GM18511 (cell line): ENCODE results near the gene SRXN1.

ENCODE experiments used
- ATAC-seq: cut with Tn5 transposase; IDR thresholded peaks from one replicate; pipeline ENCODE4 v1.9.1; 2021; ENCODE audit warnings: mild to moderate bottlenecking, moderate library complexity; ENCODE audit not compliant: unreplicated experiment

Gene SRXN1

DNA sequence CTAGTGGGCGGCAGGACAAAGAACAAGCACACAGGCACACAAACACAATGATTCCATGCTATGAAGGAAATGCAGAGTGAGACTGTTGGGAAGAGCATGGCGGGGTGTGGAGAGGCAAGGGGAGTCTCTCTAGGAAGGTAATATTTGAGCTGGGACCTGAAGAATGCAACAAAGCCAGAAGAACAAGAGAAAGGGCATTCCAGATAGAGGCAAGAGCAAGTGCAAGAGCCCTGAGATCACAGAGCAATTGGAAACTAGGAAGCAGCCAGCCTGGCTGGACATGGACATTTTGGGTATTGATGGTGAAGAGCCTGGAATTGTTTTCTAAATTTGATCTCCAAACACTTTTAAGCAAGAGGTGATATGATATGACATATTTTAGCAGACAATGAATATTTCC lies 15.4 kb downstream of the SRXN1 start:
- no peak for ATAC-seq

DNA sequence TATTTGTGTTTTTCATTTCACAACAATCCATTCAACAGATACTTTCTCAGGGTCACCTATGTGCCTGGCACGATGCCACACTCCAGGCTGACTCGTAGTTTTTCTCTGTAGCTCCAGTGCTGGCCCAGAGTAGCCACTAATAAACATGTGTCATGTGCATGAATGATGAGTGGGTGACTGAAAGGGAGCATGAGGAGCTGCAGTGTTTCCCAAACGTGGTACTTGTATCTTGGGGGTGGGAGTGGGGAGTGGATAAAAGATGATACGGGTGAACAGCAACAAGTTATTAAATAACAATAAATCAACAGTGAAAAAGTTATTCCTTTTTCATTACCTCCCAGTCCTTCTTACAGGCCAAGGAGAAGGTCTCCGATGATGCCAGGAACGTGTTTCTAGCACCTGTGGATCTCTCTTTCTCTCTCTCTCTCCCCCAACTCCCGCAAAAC lies 17.1 kb downstream of the SRXN1 start:
- no peak for ATAC-seq

DNA sequence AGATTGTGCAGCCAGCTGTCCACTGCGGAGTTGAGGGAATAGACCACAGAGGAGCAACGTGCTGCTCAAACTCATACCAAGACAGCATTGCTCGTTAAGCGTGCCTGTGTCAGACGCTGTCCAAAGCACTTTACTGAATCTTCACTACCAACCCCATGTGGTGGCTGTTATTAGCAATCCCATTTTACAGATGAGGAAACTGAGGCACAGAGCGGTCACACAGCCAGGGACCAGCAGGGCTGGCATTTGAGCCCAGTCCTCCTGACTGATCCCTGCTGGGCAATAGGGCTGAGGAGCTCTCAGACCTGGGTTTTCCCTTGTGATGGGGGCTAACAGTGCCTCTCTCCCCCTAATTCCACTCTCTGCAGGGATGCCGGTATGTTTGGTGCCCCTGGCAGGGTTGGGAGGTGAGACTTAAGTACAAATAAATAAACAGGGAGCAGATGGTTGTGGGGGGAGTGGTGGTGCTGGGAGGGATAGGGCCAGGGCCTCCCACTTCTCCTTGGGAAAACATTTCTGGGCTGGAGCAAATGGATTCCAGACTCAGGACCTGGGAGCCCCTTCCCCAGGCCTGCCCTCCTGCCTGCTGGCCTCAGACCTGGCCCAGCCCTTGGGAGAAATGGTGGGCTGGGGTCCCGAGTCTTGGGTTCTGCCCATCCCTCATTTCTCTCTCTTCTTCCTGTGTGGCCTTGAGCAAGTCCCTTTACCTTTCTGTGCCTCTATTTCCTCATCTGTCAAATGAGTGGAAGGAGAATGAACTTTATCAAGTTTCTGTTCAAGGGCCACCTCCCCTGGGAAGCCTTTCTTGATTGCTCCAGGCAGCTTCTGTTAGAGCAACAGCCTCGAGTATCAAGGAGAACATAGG lies 17.7 kb downstream of the SRXN1 start:
- no peak for ATAC-seq

DNA sequence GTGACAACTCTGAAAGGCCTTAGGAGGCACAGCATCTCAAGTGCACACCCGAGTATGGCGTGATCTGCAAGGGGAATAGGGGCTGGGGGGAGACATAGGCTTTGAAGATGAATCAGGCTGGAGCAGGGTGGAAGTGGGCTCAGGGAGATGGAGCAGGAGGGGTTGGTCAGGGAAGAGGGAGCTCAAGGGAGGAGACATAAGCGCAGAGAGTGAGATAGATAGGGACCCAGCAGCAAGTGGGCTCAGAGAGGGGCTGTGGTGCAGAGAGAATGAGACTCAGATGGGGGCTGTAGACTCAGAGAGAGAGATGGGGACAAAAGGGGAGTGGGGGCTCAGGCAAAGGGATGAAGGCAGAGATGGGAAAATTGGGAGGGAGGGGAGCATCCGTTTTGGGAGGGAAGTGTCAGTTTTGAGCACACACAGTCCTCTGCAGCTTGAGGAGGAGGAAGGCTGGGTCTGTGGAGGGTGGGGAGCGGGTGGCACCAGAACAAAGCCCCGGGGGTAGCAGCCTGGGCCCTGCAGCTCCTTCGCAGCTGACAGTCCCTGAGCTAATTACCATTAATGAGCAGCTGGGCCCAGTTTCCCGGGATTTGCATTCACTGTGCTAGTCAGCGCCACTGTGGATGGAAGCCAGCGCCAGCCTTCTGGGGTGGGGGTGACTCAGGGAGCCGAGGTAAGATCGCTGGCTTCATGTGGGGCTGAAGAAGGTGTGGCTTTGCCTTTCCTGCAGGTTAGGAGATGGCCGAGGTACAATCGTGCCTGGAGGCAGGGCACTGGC lies 18.7 kb downstream of the SRXN1 start:
- no peak for ATAC-seq

DNA sequence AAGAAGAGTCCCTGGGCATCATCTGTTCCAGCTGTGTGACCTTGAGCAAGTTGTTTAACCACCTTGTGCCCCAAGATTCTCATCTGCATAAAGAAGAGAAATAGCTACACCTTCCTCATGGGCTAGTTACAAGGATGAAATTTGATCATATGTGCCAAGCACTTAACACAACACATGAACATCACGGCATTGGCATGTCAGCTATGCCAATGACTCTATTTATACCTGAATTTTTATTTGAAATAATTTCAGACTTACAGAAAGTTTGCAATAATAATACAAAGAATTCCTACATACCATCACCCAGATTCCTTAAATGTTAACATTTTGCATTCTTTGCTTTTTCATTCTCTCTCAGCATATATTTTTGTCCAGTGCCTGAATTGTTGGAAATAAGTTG lies 21.9 kb downstream of the SRXN1 start:
- no peak for ATAC-seq

DNA sequence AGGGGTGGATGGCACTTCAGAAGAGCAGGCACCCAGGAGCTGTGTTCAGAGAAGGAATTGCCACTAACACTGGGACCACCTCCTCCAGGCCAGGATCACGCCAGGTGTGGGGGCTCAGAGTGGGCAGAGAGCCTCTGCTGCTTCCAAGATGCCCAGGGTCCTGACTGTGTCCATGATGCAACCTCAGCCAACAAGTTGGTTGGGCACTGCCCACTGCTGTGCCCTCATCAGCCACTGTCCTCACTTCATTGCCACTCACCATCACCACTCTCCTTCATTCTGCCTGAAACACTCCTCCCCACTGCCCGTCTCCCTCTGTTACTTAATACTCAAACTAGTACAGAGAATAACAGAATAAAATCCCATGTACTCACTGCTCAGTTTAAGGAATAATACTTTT lies 26.4 kb downstream of the SRXN1 start:
- ATAC-seq, result no peak

DNA sequence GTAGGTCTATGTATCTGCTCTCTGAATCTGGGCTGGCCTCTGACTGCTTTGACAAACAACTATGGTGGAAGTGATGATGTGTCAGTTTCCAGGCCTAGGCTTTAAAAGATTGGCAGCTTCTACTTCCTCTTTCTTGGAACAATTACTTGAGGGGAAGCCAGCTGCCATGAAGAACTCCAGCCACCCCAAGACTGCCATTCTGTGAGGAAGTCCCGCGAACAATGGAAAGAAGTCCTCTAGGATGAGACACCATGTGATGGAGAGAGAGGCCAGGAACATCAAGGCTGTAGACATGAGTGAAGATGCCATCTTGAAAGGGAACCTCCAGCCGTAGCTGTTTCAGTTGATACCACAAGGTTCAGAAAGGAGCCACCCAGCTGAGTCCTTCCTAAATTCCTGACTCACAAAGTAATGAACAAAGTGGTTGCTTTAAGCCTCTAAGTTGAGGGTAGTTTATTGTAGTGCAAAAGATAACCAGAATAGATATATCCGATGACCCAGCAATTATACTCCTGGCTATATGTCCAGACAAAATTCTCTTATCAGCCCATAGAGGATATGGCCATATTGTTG lies 27.6 kb downstream of the SRXN1 start:
- no peak for ATAC-seq

DNA sequence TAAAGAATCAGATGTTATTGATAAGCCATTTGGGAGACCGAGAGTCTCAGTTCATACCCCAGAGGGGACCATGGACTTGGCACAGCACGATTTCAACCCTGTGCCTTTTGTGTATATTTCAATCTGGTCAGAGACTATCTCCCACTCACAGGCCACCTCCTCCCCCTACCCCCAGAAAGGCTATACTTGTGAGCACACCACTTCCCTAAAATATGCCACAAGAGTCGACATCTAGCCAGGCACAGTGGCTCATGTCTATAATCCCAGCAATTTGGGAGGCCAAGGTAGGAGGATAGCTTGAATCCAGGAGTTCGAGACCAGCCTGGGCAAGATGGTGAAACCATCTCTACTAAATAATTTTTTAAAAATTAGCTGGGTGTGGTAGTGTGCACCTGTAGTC lies 29.3 kb downstream of the SRXN1 start:
- ATAC-seq, result no peak

DNA sequence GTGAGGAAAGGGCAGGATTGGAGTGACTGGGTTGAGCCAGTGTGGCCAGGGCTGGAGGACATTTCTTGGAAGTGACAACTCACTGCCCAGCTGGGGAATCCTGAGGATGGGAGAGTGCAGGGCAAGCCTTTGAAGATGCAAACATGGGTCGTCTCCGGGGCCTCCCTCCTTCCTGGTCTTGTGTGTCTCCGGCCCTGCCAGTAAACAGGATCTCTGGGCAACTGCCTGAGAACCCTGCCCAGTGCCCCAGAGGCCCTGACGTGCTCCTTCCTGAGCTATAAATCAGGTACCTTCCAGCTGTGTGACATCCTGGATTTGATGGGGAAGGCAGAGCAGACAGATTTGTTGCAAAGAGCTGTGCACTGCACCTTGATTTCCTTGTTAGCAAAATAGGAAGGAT lies 30.0 kb downstream of the SRXN1 start:
- no peak for ATAC-seq

DNA sequence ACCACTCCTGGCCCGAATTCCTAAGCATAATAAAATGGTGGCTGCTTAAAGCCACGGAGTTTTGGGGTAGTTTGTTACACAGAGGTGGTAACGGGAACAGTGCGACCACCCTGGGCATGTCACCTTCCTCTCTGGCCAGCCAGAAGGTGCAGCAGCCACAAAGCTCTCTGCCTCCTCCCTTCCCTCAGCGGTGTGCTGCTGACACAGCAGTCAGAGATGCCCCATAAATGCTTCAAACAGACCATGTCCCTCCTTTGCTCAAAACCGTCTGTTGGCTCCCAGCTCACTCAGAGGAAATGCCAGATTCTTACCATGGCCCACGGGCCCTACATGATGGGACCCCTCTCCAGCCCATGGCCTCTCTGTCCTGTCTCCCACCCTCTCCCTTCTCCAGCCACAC lies 30.8 kb downstream of the SRXN1 start:
- ATAC-seq, result no peak

DNA sequence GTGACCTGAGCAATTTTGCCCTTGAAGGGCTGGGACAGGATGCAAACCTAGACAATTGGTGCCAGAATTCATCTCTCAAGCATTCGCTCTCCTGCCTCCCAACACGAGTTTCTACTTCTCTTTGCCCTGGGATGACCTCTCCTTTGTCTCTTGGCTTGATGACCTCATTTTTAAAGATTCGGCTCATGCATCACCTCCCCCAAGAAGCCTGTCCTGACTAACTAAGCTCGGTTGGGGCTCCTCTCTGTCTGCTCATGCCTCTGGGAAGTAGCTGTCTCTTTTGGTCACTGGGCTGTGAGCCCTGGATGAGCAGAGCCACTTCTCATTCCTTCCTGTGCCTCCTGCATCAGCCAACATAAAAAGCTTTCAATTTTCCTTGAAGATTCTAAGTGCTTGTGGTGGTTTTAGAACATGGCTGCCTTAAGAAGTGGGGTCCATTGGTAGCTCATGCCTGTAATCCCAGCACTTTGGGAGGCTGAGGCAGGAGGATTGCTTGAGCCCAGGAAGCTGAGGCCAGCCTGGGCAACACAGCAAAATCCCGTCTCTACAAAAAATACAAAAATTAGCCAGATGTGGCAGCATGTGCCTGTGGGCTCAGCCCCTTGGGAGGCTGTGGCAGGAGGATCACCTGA lies 31.8 kb downstream of the SRXN1 start:
- ATAC-seq, result no peak

DNA sequence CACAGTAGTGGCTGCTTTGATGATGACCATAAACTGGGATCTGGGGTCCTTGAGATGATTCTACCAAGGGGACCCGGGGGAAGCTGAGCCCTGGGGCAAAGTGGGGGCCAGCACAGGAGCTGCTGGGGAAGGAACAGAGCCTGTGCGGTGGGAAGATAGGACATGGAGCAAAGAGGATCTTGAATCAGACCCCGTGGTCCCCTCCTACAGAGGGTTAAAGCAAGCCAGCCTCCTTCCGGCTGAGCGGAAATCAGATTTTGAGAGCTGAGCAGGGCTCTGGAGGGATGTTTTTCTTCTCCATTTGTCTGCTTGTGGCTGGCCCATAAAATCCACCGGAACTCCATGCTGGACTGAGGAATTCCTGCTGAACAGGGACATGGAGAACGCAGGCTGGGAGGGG lies 32.8 kb downstream of the SRXN1 start:
- ATAC-seq, result no peak

DNA sequence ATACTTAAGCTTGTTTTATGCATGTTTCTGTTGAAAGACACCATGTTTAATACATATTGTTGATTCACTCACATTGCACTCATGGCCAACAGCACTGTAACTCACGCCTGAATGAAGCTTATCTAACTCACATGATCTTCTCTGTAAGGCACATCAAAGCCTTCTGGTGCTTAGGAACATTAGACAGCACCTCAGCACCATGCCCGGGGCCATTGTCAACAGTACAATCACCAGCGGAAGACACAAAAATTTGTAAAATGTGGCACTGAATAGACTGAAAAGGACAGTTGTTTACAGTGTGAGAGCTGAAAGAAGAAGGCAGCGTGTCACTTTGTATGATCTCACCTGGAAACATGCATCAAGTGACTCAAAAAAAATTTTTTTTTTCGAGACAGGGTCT lies 34.0 kb downstream of the SRXN1 start:
- no peak for ATAC-seq

DNA sequence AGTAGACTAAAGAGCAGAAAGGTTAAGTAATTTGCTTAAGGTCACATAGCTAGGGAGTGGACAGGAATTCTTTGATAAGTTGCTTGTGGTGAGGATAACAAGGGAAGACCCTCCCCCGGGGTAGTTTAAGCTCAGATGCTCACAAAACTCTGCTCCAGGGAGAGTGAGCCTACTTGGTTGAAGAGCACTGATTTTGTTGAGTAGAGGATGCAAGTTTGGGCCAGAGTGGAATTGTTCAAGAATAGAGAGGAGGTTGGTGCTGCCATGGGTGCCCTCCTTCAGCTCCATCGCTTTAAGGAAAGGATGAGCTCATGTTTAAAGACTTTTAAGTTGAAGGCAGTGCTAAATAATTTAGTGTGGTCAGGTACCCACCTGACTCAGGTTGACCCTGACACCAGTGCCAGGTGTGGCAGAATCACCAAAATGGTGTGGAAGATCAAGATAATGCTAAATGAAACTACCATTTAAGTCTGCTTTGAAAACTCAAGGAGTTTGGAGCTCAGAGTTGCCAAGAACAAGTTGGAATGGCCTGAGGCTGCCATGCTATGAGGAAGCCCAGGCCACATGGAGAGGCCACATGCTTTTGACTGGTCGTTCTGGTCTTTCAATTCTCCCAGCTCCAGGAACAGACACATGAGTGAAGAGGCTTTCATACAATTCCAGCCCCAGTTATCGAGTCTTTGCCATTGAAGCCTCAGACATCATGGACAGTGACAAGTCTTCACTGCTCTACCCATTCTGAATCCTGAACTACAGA lies 34.9 kb downstream of the SRXN1 start:
- ATAC-seq, result no peak

DNA sequence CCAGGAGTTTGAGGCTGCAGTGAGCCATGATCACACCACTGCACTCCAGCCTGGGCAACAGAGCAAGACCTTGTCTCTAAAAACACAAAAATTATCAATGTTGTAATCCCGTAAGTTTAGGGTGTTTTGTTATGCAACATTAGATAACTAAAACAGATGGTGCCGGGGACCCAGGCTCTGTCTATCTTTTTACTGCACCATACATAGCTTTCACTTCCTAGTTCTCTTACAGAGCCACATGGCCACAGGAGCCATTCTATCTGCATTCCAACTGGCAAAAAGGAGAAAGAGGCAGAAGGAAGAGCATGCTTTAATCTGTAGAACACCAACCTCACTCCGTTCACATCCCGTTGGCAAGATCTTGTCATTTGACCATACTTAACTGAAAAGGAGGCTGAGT lies 37.5 kb downstream of the SRXN1 start:
- ATAC-seq, result no peak

DNA sequence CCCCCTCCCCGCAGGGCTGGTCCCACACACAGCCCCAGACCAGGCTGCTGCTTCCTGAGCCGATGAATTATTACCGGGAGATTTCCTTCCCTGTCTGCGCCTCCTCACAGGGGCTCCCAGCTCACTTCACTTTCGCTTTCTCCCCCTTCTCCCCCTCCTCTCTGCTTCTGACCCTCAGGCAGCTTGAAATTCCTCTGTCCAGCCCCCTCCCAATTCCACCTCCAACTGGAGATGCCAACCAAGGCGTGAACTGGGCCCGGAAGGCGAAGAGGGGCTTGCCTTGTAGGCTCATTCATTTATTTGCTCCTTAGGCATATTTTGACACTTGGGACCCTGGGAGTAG lies 41.2 kb downstream of the SRXN1 start:
- no peak for ATAC-seq

DNA sequence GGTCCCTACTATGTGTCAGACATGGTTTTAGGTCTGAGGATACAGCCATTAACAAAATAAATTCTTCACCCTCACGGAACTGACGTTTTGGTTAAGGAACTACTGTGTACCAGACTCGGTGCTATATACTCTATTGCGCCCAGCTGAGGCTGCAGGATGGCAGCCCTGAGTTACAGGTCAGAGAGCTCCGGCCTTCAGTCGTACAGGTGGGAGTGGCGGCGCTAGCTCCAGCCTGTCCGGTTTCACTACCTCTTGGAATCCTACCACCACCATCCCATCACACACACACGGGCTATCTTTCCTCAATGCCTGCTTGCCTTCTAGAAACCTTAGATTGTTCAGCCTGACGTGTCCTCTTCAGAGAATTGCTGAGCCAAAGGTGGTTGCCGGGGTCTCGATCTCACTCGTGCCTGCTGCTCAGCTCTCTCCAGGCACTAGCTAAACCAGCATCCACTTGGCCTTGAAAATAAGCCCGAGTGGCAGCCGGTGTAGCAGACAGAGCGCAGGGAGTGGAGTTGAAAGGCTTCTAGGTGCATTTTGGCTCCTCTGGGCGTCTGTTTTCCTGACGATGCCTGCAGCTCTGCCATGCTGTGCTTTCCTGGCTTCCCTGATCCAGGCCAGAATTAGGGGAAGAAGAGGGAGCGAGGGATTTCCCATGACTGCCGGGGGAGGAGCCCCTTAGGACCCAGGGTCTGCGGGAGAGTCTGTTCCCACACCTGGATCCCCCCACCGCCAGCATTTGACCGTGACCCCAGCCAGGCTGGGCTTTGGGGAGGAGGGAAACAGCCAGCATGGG lies 41.8 kb downstream of the SRXN1 start:
- ATAC-seq, result no peak

DNA sequence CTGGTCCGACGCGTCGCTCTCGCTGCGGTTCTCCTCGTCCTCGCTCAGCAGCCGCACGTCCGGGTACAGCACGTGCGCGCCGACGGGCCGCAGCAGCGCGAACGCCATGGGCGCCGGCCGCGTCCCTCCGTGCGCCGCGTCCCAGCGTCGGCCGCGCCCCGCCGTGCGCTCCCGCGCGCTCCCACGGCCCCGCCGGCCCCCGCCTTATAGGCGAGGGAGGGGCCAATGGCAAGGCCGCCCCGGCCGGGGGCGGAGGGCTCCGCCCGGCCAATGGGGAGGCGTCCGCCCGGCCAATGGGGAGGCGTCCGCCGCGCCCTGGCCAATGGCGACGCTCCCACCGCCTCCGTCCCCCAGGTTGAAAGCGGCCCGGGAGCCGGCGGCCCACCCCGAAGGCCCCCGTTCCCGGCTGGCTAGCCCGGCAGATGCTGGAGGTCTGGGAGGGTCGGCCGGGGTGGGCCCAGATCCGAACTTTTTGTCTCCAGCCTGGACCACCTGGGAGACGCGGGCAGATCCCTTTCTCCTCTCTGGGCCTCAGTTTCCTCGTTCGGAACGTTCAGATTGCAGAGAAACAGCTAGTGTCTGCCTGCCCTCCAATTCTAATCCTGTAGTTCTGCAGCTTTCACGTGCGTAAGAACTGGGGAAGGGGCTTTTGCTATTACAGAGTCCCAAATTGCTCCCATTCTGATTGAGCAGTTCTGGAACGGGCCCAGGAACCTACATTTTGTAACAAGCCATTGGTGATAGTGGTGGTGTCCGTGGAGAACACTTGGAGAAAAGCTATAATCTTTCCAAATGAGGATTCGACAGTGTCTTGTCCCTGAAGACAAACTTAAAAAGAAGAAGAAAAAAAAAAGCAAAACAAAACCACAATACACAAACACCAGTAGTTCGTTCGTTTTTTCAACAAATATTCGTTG lies 42.6 kb downstream of the SRXN1 start, which contains the start of gene TCF15:
TCF15 (minus strand) TSS at position 180 of the 917 bp plus-strand sequence; CDS start at position 108, 72 bp downstream.
- no peak for ATAC-seq
